Choroid plexus epithelial cell (primary cell): ENCODE measurements around the gene ACACB.
A peak's percentile ranks its signal among the peaks of the same experiment; 100 is the strongest.

Source experiments
- DNase-seq: peaks from one replicate; pipeline ENCODE4 v3.0.0-alpha.2; 2010; ENCODE audit warnings: low read depth
- H3K4me3 ChIP-seq: 2 replicates; pipeline ENCODE4 v1.5.1; 2011; ENCODE audit warnings: low read depth, mild to moderate bottlenecking, control low read depth, low read length, moderate library complexity
- TF ChIP-seq, protein P1 (sequence below): conservative IDR thresholded peaks from 2 replicates; pipeline ENCODE4 v1.5.1; 2011; ENCODE audit warnings: low read depth, mild to moderate bottlenecking, control low read depth, inconsistent platforms, low read length, moderate library complexity

The ACACB gene

DNA sequence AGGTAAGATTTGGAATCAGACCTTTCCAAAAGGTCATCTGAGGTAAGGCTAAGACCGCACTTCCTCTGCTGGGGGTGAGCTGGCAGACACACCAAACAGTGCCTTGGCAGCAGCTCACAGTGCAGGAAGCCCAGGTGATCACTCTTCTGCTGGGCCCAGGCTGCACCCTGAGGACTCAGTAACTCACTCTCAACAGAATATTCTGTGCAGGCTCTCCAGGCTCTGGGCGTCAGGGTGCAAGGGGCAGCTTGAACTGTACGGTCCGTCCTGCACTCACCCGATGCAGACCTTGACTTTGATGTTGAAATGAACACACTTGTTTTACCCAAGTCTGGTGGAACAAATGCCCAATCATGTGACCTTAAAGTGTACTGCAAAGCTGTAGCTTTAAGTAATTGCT lies 29.1 kb upstream of the ACACB start:
- DNase-seq: no peak
- TF ChIP-seq, protein P1, sequence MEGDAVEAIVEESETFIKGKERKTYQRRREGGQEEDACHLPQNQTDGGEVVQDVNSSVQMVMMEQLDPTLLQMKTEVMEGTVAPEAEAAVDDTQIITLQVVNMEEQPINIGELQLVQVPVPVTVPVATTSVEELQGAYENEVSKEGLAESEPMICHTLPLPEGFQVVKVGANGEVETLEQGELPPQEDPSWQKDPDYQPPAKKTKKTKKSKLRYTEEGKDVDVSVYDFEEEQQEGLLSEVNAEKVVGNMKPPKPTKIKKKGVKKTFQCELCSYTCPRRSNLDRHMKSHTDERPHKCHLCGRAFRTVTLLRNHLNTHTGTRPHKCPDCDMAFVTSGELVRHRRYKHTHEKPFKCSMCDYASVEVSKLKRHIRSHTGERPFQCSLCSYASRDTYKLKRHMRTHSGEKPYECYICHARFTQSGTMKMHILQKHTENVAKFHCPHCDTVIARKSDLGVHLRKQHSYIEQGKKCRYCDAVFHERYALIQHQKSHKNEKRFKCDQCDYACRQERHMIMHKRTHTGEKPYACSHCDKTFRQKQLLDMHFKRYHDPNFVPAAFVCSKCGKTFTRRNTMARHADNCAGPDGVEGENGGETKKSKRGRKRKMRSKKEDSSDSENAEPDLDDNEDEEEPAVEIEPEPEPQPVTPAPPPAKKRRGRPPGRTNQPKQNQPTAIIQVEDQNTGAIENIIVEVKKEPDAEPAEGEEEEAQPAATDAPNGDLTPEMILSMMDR: no peak
- H3K4me3 ChIP-seq: no peak overlapping the region

DNA sequence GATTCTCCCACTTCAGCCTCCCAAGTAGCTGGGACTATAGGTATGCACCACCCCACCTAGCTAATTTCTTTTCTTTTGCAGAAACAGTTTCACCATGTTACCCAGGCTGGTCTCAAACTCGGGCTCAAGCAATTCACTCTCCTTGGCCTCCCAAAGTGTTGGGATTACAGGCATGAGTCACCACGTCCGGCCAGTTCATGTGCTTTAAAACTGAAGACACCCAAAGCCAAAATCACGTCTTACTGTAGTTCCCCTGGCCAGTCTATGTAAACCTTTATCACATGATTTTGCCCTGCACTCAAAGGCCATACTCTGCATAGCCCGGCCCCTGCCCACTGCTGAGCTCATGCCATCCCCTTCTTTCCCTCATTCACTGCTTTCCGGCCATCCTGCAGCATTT lies 27.6 kb upstream of the ACACB start:
- DNase-seq: no peak
- H3K4me3 ChIP-seq: no peak overlapping the region
- TF ChIP-seq, protein P1: no peak

DNA sequence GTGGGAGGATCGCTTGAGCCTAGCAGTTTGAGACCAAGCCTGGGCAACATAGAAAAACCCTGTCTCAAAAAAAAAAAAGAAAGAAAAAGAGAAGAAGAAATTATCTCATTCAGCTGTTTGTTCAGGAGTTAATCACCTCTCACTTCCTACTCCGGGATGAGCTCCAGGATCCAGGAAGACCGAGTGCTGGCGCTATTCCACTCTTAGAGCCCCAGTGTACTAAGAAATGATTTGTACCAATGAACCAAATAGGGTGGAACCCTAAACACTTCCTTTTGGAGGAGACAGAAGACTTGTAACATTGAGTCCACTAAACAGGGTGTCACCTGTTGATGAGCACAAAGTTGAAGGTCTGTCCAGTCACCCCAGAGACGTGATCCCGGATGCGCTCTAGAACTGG lies 26.7 kb upstream of the ACACB start:
- H3K4me3 ChIP-seq: no peak overlapping the region
- no peak for DNase-seq
- TF ChIP-seq, protein P1: no peak

DNA sequence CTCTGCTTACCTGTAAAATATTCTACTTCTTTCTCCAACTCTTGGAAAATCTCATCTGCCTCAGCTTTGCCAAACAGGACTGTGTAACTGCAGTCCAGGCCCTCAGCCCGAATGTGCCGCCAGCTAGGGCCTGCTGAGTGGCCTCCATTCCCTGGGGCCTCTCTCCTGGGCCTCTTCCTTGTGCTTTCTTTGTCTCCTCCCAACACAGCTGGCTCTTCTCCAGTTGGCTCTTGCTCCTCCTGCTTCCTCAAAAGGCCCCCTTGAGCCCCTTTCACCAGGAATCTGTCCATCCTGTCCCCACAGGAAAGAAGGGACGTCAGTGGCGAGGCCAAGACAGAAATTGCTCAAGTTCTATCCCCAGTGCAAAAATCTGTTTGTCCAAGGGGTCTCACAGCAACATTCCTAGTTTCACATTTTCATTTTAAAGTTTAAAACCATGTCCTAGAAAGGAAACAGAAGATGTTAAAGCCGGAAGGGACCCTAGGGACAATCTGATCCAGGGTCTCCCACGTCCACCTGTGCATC lies 23.8 kb upstream of the ACACB start:
- no peak for DNase-seq
- H3K4me3 ChIP-seq: peak overlapping the region; percentile 66
- TF ChIP-seq, protein P1: no peak

DNA sequence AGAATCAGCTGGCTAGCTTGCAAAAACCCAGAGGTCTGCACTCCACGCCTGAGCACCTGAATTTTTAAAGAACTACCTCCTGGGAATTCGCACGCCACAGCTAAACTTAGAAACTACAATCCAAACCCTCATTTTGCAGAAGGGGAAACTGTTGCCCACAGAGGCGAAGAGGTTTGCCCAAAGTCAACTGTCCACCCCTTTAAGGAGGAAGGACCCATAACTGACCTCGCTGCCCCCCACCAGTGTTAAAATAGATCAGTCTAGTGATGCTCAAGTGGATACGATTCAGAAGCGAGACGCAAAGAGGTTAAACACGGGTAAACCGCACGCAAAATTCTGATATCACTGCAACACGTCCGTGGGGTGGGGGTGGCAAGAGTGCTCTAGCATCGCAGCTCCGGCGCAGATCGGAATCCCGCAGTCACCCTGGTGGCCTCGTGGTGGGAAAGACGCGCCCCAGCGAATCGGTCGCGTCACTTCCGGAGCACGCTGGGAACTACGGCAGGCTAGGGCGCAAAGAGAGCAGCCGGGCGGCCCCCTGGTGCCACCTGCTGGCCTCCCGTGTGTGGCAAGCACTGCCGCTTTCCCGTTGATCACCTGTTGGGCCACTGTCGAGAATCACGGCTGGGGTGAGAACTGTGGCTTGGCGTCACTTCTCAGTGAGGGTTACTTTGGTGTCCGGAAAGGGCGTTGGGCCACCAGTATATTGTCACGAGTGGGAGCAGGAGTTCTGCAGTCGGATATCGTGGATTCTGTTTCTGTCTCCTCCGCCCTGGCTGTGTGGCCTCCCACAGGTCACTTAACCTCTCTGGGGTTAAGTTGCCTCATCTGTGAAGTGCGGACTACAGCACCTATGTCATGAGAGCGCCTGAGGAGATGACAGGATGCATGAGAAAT lies 23.1 kb upstream of the ACACB start, which contains the start of gene ALKBH2:
Gene ALKBH2, minus strand, starts transcription at position 451 of the 897 bp plus-strand sequence. CDS start 686 bp downstream, outside the sequence.
- TF ChIP-seq, protein P1: peak; percentile 98
- H3K4me3 ChIP-seq: peak within 1 kb of the TSS; percentile 66
- DNase-seq: peak; percentile 91

DNA sequence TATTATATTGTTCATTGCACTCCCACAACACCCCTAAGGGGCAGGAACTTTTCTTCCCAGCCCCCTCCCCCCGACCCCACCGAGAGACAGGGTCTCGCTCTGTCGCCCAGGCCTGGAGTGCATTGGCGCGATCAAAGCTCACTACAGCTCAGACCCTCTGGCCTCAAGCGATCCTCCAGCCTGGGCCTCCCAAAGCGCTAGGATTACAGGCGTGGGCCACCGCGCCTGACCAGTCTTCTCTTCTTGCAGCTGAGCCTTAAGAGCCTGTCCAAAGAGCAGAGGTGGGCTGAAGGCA lies 19.3 kb upstream of the ACACB start:
- no peak for DNase-seq
- peak overlapping the region; percentile 68 for H3K4me3 ChIP-seq
- TF ChIP-seq, protein P1: no peak
